Ishikawa (cell line): ENCODE data around the gene MEI4.

Experiments
- TEAD4 ChIP-seq: IDR thresholded peaks from 2 replicates; pipeline ENCODE4 v1.6.1; 2012
- TF ChIP-seq, protein P1 (sequence below): IDR thresholded peaks from 2 replicates; pipeline ENCODE4 v1.6.1; 2012

DNA sequence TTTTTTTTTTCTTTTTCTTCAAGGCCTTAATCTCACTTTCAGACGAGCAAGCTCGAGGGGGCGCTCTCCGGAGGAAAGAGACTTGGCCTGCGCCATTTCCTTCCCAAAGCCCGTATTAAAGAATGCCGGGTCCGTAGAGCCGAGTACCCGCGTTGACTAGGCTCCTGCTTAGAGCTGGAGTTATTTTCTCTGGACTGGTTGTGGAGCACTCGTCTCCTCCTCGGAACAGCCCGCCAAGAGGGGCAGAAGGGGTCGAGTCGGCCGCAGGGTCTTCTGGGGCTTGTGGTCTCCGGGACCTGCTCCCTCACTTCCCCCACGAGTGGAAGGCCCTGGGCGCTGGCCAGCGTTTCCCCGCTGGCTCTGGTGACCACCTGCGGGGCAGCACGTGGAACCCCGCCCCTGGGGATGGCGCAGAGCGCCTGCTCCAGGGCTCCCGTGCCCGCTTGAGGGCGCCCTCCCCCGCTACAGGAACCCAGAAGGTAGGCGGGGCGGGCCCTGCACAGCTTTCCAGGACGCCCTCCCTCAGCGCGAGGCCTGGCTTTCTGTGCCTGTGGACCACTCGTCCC lies 2.7 kb upstream of the MEI4 start:
- TF ChIP-seq, protein P1, sequence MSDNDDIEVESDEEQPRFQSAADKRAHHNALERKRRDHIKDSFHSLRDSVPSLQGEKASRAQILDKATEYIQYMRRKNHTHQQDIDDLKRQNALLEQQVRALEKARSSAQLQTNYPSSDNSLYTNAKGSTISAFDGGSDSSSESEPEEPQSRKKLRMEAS, result no peak
- no peak for TF ChIP-seq TEAD4
